HepG2 (cell line): ENCODE data around the gene CELF5. TPM values are rescaled to one million over a fixed set of nuclear protein-coding genes. Genes with fewer than 3 reads are reported as not detected.

Source experiments
- EP300 ChIP-seq, 3 experiments: sonication (generic) in 1 of 3; formaldehyde crosslinking in 1 of 3; IDR thresholded peaks; 2 replicates each; pipeline versions ENCODE4 v1.5.1 to v1.6.1; 2011 to 2020; ENCODE audit warnings: low read depth in 2 of 3, low read length in 2 of 3, borderline replicate concordance in 1 of 3, improper control_type of control experiment in 1 of 3, mild to moderate bottlenecking in 1 of 3, missing genetic modification reagents in 1 of 3, moderate library complexity in 1 of 3
- ESRRA ChIP-seq: sonication (generic); formaldehyde crosslinking; IDR thresholded peaks from 2 replicates; pipeline ENCODE4 v1.5.1; 2020; ENCODE audit warnings: mild to moderate bottlenecking, low read depth, missing genetic modification reagents
- KIAA2018 ChIP-seq: sonication (generic); formaldehyde crosslinking; IDR thresholded peaks from 2 replicates; pipeline ENCODE4 v1.5.0; 2020; ENCODE audit warnings: mild to moderate bottlenecking, missing genetic modification reagents, borderline replicate concordance
- MEF2D ChIP-seq: sonication (generic); formaldehyde crosslinking; IDR thresholded peaks from 2 replicates; pipeline ENCODE4 v1.5.1; 2020; ENCODE audit warnings: mild to moderate bottlenecking, missing genetic modification reagents
- POGZ ChIP-seq: sonication (generic); formaldehyde crosslinking; IDR thresholded peaks from 2 replicates; pipeline ENCODE4 v1.4.0; 2020; ENCODE audit warnings: mild to moderate bottlenecking, missing genetic modification reagents
- SP1 ChIP-seq, 2 experiments: fragments of 450-650 bp in 1 of 2; sonication (generic) in 1 of 2; formaldehyde crosslinking in 1 of 2; IDR thresholded peaks; 2 replicates each; pipeline versions ENCODE4 v1.4.0 to v1.6.1; 2016 to 2020; ENCODE audit warnings: missing genetic modification reagents in 1 of 2
- ZNF282 ChIP-seq: fragments of 450-650 bp; IDR thresholded peaks from 2 replicates; pipeline ENCODE4 v1.6.1; 2018; ENCODE audit not compliant: partially characterized antibody
- ZNF44 ChIP-seq: sonication (generic); formaldehyde crosslinking; IDR thresholded peaks from 2 replicates; pipeline ENCODE4 v1.5.1; 2020; ENCODE audit warnings: mild to moderate bottlenecking, missing genetic modification reagents
- ZNF678 ChIP-seq: sonication (generic); formaldehyde crosslinking; IDR thresholded peaks from 2 replicates; pipeline ENCODE4 v1.4.0; 2020; ENCODE audit warnings: mild to moderate bottlenecking, missing genetic modification reagents
- ZNF703 ChIP-seq: sonication (generic); formaldehyde crosslinking; IDR thresholded peaks from 2 replicates; pipeline ENCODE4 v1.5.1; 2020; ENCODE audit warnings: missing genetic modification reagents, mild to moderate bottlenecking, moderate library complexity, borderline replicate concordance
- ZNF737 ChIP-seq: sonication (generic); formaldehyde crosslinking; IDR thresholded peaks from 2 replicates; pipeline ENCODE4 v1.5.0; 2020; ENCODE audit warnings: missing genetic modification reagents, mild to moderate bottlenecking, borderline replicate concordance
- ZNF747 ChIP-seq: sonication (generic); formaldehyde crosslinking; IDR thresholded peaks from 2 replicates; pipeline ENCODE4 v1.8.1; 2023; ENCODE audit warnings: missing genetic modification reagents, mild to moderate bottlenecking, borderline replicate concordance
- ZNF749 ChIP-seq: sonication (generic); formaldehyde crosslinking; IDR thresholded peaks from 2 replicates; pipeline ENCODE4 v1.8.0; 2022; ENCODE audit warnings: mild to moderate bottlenecking, missing genetic modification reagents, moderate library complexity, borderline replicate concordance
- ZNF776 ChIP-seq: sonication (generic); formaldehyde crosslinking; IDR thresholded peaks from 2 replicates; pipeline ENCODE4 v1.4.0; 2020; ENCODE audit warnings: mild to moderate bottlenecking, missing genetic modification reagents
- ZSCAN20 ChIP-seq: sonication (generic); formaldehyde crosslinking; IDR thresholded peaks from 2 replicates; pipeline ENCODE4 v1.4.0; 2020; ENCODE audit warnings: missing genetic modification reagents, mild to moderate bottlenecking, borderline replicate concordance
- polyA plus RNA-seq, 8 experiments: library from polyadenylated mRNA; depleted of rRNA in 3 of 8; stranded (reverse) in 7 of 8; unstranded in 1 of 8; fragments of >200 nt; fragmentation: Illumina TruSeq in 4 of 8; extraction: Trizol in 4 of 8; gene quantifications; 2 replicates each; pipeline versions ENCODE4 v1.2.1 to v1.2.3, GENCODE V29; 2011 to 2016; ENCODE audit warnings: low read depth in 4 of 8, missing spikeins in 1 of 8, mixed read lengths in 1 of 8; ENCODE audit not compliant: insufficient read depth in 1 of 8
- total RNA-seq, 5 experiments: library from RNA; depleted of rRNA; stranded (reverse); fragments of >200 nt; fragmentation: Illumina TruSeq; extraction: Trizol; gene quantifications; 2 replicates each; pipeline ENCODE4 v1.2.3, GENCODE V29; 2016; ENCODE audit warnings: low read depth in 1 of 5
- TF ChIP-seq, protein P1 (sequence below): sonication (generic); formaldehyde crosslinking; IDR thresholded peaks from 2 replicates; pipeline ENCODE4 v1.5.1; 2020; ENCODE audit warnings: mild to moderate bottlenecking, missing genetic modification reagents, borderline replicate concordance

Gene CELF5
- total and polyA plus RNA-seq, 2 of the 13 experiments (the other 11 are each of a cell fraction or from before 2014, with no cell fraction given) = 0.31 to 0.84 TPM

- no peak for TF ChIP-seq KIAA2018 (CRISPR knock-in tag)
- TF ChIP-seq ZNF44 (CRISPR knock-in tag) = no peak
- TF ChIP-seq ZNF678 = no peak
- TF ChIP-seq SP1 (IDR thresholded peaks at IDR 0.05) = no peak
- TF ChIP-seq SP1 (CRISPR knock-in tag; IDR thresholded peaks at IDR 0.05) = peak; percentile 75
- TF ChIP-seq, protein P1, sequence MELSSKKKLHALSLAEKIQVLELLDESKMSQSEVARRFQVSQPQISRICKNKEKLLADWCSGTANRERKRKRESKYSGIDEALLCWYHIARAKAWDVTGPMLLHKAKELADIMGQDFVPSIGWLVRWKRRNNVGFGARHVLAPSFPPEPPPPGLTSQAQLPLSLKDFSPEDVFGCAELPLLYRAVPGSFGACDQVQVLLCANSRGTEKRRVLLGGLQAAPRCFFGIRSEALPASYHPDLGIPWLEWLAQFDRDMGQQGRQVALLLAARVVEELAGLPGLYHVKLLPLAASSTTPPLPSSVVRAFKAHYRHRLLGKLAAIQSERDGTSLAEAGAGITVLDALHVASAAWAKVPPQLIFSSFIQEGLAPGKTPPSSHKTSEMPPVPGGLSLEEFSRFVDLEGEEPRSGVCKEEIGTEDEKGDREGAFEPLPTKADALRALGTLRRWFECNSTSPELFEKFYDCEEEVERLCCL (CRISPR knock-in tag) = no peak
- no peak for TF ChIP-seq ZNF747 (CRISPR knock-in tag)
- no peak for TF ChIP-seq POGZ (CRISPR knock-in tag)
- no peak for TF ChIP-seq ZNF737 (CRISPR knock-in tag)
- TF ChIP-seq ZNF776 (CRISPR knock-in tag) = no peak
- TF ChIP-seq ZSCAN20 (CRISPR knock-in tag) = no peak
- TF ChIP-seq ZNF703 (CRISPR knock-in tag) = no peak
- no peak for TF ChIP-seq ESRRA
- TF ChIP-seq MEF2D (CRISPR knock-in tag) = no peak
- TF ChIP-seq ZNF282 = no peak
- TF ChIP-seq EP300 (IDR thresholded peaks at IDR 0.05; ENCODE audit: low read depth in 2 of 2, low read length in 2 of 2) = no peak
- no peak for TF ChIP-seq EP300 (CRISPR knock-in tag; IDR thresholded peaks at IDR 0.05; ENCODE audit: borderline replicate concordance)
- TF ChIP-seq ZNF749 (CRISPR knock-in tag) = no peak
Observed at GRCh38 chr19:3284759-3285646, 60.5 kb downstream of the CELF5 start (continued).
